Upper lobe of left lung (tissue), 6 donors: ENCODE data around the gene HDDC2. TPM values are rescaled to one million over a fixed set of nuclear protein-coding genes. Genes with fewer than 3 reads are reported as not detected.
A peak's percentile ranks its signal among the peaks of the same experiment; 100 is the strongest.

Source experiments
- ATAC-seq, 2 donors: fragments of 200-7000 bp; cut with Tn5 transposase; one replicate each; pipeline ENCODE4 v1.9.1; 2022; ENCODE audit warnings: mild to moderate bottlenecking in 2 of 2, moderate library complexity in 2 of 2; ENCODE audit not compliant: low FRiP score in 2 of 2
- DNase-seq, 2 donors: peaks; one replicate each; pipeline ENCODE4 v3.0.0-alpha.2; 2019 to 2020
- H3K27ac ChIP-seq, 4 donors: fragments of 200-600 bp; sonication (generic); one replicate each; pipeline ENCODE4 v1.5.1; 2016 to 2019
- H3K27me3 ChIP-seq, 4 donors: fragments of 200-600 bp; sonication (generic); one replicate each; pipeline ENCODE4 v1.5.1; 2017 to 2019
- H3K36me3 ChIP-seq, 4 donors: fragments of 200-600 bp; sonication (generic); one replicate each; pipeline ENCODE4 v1.5.1; 2016 to 2019
- H3K4me1 ChIP-seq, 4 donors: fragments of 200-600 bp; sonication (generic); one replicate each; pipeline ENCODE4 v1.5.1; 2018 to 2019
- H3K4me3 ChIP-seq, 4 donors: fragments of 200-600 bp; sonication (generic); one replicate each; pipeline ENCODE4 v1.5.1; 2017 to 2019; ENCODE audit warnings: mild to moderate bottlenecking in 2 of 4, moderate library complexity in 1 of 4
- H3K9me3 ChIP-seq, 4 donors: fragments of 200-600 bp; sonication (generic); one replicate each; pipeline ENCODE4 v1.5.1; 2018 to 2019
- EP300 ChIP-seq, 4 donors: sonication (generic); formaldehyde crosslinking; IDR thresholded peaks; one replicate each; pipeline ENCODE4 v1.5.1; 2017; ENCODE audit warnings: antibody characterized with exemption in 4 of 4, control low read depth in 2 of 4
- POLR2A ChIP-seq, 4 donors: fragments of 450-650 bp; IDR thresholded peaks; one replicate each; pipeline ENCODE4 v1.5.1; 2016 to 2017; ENCODE audit warnings: antibody characterized with exemption in 4 of 4, mild to moderate bottlenecking in 2 of 4
- POLR2AphosphoS5 ChIP-seq, 2 donors: sonication (generic); formaldehyde crosslinking; IDR thresholded peaks; one replicate each; pipeline ENCODE4 v1.5.1; 2017; ENCODE audit warnings: antibody characterized with exemption in 2 of 2
- WGBS, 2 donors: methylation state at CpG; one replicate each; pipeline ENCODE4 v1.1.5; 2017 to 2018; 5-methylcytosine and 5-hydroxymethylcytosine counted together
- total RNA-seq, 6 donors: library from RNA; depleted of rRNA in 4 of 6; stranded (reverse); fragments of >200 nt in 4 of 6; gene quantifications; one replicate each; pipeline versions ENCODE4 v1.1.0 to v1.2.1, GENCODE V29; 2016 to 2021
- TF ChIP-seq, protein P1 (sequence below), 6 experiments: fragments of 450-650 bp in 4 of 6; fragments of 200-600 bp in 2 of 6; sonication (generic) in 2 of 6; IDR thresholded peaks; one replicate each; pipeline ENCODE4 v1.5.1; 2016 to 2019; ENCODE audit warnings: antibody characterized with exemption in 6 of 6
- donor health status: DM: no; HTN: no; CAD: no; lungs with moderate emphysema.
- donor health status: DM: no; HTN: yes; CAD: no; lungs with severe emphysema.

The HDDC2 gene
- total RNA-seq, 6 donors from 2014 or later: 31.4 to 57.5 (median 47.4) TPM

DNA sequence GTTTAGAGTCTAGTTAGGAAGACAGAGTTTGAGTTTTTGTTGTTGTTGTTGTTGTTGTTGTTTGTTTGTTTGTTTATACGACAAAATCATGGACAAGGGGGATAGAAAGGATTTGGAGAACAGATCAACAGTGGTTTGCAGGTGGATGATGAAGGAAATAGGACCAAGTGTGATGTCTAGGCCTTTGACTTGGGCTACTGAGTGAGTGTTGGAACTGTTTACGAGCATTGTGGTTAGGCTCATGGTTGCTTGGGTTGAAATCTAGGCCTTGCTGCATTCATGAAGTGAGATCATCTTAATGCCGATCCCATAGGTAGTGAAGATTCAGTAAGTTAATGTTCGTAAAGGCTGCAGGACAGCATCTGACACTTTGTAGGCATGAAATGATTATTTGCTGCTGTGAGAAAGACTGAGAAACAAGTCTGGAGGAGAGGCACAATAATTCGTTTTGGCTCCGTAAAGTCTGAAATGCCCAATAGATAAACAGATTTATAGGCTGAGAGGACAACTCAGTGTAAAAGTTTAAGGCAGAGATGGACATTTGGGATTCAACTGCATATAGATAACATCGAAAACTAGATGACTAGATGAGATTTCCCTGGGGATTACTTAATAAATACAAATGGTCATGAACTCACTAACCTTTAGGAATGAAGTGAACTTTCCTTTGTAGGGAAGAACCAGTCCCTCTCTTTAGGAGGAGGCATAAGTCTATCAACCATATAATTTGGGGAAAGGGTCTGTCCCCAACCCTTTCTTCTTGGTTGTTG lies 70.0 kb downstream of the HDDC2 start:
- TF ChIP-seq EP300 (IDR thresholded peaks at IDR 0.05): no peak
- no peak for TF ChIP-seq POLR2AphosphoS5 (IDR thresholded peaks at IDR 0.05)
- TF ChIP-seq, protein P1, sequence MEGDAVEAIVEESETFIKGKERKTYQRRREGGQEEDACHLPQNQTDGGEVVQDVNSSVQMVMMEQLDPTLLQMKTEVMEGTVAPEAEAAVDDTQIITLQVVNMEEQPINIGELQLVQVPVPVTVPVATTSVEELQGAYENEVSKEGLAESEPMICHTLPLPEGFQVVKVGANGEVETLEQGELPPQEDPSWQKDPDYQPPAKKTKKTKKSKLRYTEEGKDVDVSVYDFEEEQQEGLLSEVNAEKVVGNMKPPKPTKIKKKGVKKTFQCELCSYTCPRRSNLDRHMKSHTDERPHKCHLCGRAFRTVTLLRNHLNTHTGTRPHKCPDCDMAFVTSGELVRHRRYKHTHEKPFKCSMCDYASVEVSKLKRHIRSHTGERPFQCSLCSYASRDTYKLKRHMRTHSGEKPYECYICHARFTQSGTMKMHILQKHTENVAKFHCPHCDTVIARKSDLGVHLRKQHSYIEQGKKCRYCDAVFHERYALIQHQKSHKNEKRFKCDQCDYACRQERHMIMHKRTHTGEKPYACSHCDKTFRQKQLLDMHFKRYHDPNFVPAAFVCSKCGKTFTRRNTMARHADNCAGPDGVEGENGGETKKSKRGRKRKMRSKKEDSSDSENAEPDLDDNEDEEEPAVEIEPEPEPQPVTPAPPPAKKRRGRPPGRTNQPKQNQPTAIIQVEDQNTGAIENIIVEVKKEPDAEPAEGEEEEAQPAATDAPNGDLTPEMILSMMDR (IDR thresholded peaks at IDR 0.05): no peak
- no peak for TF ChIP-seq POLR2A (IDR thresholded peaks at IDR 0.05)
- no peak overlapping the region for H3K4me3 ChIP-seq
- H3K4me1 ChIP-seq: no peaks in the 10 kb centered on the region
- H3K9me3 ChIP-seq: no peaks in the 10 kb centered on the region
- ATAC-seq (no peak), DNase-seq (no peak)
- no peaks in the 10 kb centered on the region for H3K36me3 ChIP-seq
- H3K27me3 ChIP-seq: no peaks in the 10 kb centered on the region
- WGBS, 2 donors: 91 to 93% methylated on average over 7 of the region's 7 CpGs
- H3K27ac ChIP-seq: no peak overlapping the region

DNA sequence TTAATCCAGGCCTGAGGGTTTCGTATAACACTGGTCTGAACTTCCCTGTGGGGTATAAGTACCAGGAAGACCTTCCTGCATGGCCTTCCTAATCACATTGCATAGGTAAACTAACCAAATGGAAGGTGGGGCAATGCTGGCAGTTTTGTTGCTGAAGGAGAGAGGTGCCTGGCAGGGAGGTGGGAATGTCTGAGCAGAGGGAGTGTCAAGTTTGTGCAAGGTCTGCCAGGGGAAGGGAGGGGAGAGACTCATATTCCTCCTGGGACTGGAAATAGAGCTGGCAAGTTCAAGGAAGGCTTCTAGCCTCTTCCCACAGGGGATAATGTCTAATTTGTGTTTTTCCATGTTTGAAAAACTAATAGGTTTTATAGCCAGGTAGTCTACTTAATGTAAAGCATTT lies 70.6 kb downstream of the HDDC2 start:
- no peaks in the 10 kb centered on the region for H3K27me3 ChIP-seq
- no peak overlapping the region for H3K4me3 ChIP-seq
- 73 to 100% methylated on average over 1 of the region's 1 CpG for WGBS, 2 donors
- H3K9me3 ChIP-seq: no peaks in the 10 kb centered on the region
- no peaks in the 10 kb centered on the region for H3K36me3 ChIP-seq
- H3K4me1 ChIP-seq: no peaks in the 10 kb centered on the region
- DNase-seq (peak in 1 of 2 donors; percentile 34), ATAC-seq (no peak)
- H3K27ac ChIP-seq: no peak overlapping the region
- TF ChIP-seq POLR2AphosphoS5 (IDR thresholded peaks at IDR 0.05) (no peak), EP300 (IDR thresholded peaks at IDR 0.05) (no peak), POLR2A (IDR thresholded peaks at IDR 0.05) (no peak)
- TF ChIP-seq, protein P1 (IDR thresholded peaks at IDR 0.05): no peak

DNA sequence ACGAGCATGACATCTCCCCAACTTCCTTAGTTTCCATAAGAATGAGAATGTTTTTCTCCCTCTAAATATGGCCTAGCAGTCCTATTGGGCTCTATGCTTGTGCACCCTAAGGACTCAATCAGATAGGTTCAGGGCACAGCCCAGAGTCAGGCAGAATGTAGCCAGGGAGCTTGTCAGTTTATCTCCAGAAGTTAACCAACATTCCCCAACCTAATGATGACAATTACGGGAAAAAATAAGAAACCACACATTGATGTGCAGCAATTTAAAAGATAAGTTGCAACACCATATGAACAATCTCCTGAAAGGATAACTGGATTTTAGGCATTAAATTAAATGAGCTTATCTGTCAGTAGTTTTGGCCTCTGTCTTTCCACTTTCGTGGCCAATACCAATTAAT lies 71.1 kb downstream of the HDDC2 start:
- no peak overlapping the region for H3K27ac ChIP-seq
- ATAC-seq (no peak), DNase-seq (no peak)
- WGBS, 2 donors: 82 to 93% methylated on average over 3 of the region's 3 CpGs
- no peaks in the 10 kb centered on the region for H3K4me1 ChIP-seq
- no peaks in the 10 kb centered on the region for H3K27me3 ChIP-seq
- H3K9me3 ChIP-seq: no peaks in the 10 kb centered on the region
- TF ChIP-seq EP300 (IDR thresholded peaks at IDR 0.05): no peak
- TF ChIP-seq, protein P1 (IDR thresholded peaks at IDR 0.05): no peak
- TF ChIP-seq POLR2A (IDR thresholded peaks at IDR 0.05): no peak
- H3K4me3 ChIP-seq: no peak overlapping the region
- no peaks in the 10 kb centered on the region for H3K36me3 ChIP-seq

DNA sequence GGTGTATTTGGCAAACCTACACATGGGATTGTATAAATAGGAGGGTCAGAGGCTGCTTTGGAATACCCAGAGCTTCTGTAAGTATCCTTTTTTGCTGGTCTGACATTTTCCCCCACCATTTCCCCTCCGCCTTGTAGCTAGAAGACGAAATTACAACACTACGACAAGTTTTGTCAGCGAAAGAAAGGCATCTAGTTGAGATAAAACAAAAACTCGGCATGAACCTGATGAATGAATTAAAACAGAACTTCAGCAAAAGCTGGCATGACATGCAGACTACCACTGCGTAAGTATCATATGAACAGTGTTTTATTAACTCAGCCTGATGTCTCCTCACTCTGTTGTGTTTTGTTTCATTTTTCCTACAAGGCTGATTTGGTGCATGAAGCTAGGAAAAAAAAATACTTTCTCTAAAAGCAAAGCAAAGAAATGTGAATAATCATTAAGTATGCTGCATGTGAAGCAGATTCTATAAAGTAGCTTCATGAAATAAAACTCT lies 72.7 kb downstream of the HDDC2 start:
- H3K4me3 ChIP-seq: no peak overlapping the region
- no peak overlapping the region for H3K27ac ChIP-seq
- H3K9me3 ChIP-seq: no peaks in the 10 kb centered on the region
- H3K27me3 ChIP-seq: no peaks in the 10 kb centered on the region
- ATAC-seq: no peak
- TF ChIP-seq, protein P1 (IDR thresholded peaks at IDR 0.05): no peak
- TF ChIP-seq POLR2A (IDR thresholded peaks at IDR 0.05) (no peak), POLR2AphosphoS5 (IDR thresholded peaks at IDR 0.05) (no peak), EP300 (IDR thresholded peaks at IDR 0.05) (no peak)
- 76 to 81% methylated on average over 6 of the region's 6 CpGs for WGBS, 2 donors
- DNase-seq: no peak
- H3K4me1 ChIP-seq: peaks cover 0 to 2% (median 0%) of the 10 kb centered on the region in 4 donors
- no peaks in the 10 kb centered on the region for H3K36me3 ChIP-seq

DNA sequence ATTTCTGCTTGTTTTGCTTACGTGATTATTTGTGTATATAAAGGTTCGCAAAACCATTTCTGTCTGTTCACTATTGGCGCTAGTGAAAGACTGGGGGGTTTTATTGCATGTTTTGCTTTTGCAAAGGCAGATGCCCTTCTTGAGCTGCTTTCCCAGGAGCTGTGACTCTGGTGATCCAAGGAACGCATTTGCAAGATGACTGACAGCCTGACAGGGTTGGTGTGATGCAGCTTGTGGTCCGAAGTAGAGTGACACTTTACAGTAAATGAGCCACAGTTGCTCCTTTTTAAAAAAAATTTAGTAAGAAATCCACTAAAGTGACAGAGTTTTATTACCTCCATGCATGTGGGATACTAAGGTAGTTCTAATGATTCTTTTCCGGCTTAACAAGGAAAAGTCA lies 74.5 kb downstream of the HDDC2 start:
- Histone ChIP-seq H3K27me3 (no peaks in the 10 kb centered on the region), H3K27ac (no peak overlapping the region), H3K4me3 (no peak overlapping the region), H3K36me3 (no peaks in the 10 kb centered on the region), H3K9me3 (no peaks in the 10 kb centered on the region), H3K4me1 (peaks cover 0 to 4% (median 0%) of the 10 kb centered on the region in 4 donors)
- no peak for TF ChIP-seq POLR2AphosphoS5 (IDR thresholded peaks at IDR 0.05)
- no peak for TF ChIP-seq POLR2A (IDR thresholded peaks at IDR 0.05)
- TF ChIP-seq, protein P1 (IDR thresholded peaks at IDR 0.05): no peak
- TF ChIP-seq EP300 (IDR thresholded peaks at IDR 0.05): no peak
- WGBS, 2 donors: 96 to 98% methylated on average over 6 of the region's 6 CpGs
- DNase-seq (no peak), ATAC-seq (no peak)
